Stimulated activated CD4-positive, alpha-beta T cell treated with anti-CD3 and anti-CD28 coated beads, Interleukin-2, amount 100 ng/mL, for 24 hours (primary cell): ENCODE measurements around the gene PMM2.
"Not testable (repeated sequence)": the region's sequence is repeated elsewhere in the genome, so short reads cannot be mapped to it uniquely, and the experiment has no call there.

Source experiments
- DNase-seq, 2 donors: peaks; one replicate each; pipeline ENCODE4 v3.0.0-alpha.2; 2020

Gene PMM2

DNA sequence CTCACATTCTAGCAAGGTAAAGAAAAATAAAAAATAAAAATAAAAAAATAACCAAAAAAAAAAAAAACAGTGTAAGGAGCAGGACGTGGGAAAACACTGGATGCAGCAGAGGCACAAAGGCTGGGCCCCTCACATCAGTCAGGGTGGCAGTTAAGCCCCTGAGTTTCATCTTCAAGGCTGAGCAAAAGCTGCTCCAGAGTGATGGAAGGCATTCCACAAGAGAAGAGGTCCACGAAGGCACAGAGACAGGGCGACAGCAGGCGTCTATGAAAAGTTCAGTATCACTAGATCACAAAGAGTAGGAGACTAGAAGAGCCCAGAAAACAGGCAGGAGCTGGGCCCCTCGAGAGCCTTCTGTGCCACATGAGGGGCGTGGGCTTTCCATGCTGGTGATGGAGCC, 12.2 kb upstream of the PMM2 start:
- no peak for DNase-seq

DNA sequence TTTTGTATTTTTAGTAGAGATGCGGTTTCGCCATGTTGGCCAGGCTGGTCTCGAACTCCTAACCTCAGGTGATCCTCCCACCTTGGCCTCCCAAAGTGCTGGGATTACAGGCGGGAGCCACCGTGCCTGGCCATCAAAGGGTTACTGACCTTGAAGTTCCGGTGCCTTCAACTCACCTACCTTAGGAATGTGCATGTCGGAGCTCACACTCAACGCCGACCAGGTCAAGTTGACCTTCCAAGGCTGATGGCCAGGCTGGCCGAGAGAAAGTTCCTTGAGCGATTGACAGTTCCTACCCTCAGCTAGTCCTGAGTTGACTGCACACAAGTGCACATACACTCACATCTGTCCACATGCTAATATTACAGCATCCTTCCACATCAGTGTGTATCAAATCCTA, 11.3 kb upstream of the PMM2 start:
- DNase-seq, result not testable (repeated sequence)

DNA sequence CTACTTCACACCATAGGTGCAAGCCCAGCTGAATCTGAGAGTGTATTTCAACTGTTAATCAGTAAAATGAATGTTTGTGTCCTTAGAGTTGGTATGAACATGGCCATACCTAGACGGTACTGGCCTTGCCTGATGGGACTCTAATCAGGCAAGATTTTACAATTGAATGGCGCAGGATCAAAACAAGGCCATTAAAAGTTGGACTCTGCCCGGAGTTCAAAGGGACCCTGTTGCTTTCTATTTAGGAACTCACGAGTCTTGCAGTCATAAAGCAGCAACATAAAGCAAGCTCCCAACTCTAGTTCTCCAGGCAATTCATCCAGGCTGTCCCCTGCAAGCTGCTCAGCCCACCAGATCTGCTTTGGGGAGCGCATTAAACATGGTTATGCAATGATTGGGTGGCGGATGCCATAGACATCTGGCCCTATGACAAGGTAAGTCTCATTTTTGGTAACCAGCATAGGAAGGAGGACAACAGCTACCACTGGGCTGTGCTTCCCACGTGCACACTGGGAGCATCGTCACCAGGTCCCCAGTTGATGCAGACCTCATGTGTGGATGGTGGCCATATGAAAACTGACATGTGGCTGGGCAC, 9.0 kb upstream of the PMM2 start:
- DNase-seq, result no peak

DNA sequence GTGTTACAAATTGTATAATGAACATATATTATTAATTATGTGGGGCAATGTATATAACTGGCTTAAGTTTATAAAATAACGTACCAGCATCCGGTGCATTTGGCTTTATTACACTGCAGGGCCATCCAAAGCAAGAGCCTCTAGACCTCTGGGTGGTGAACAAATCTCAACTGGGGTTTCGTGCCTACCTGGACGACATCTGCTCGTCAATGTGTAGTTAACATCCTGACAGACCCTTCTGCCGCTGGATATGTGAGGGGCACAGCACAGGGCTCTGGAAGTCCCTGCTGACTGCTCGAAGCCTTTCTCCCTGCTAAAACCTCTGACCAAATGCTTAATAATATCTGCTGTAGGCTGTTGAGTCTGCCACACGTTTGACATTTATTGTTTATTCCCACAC, 2.5 kb upstream of the PMM2 start:
- DNase-seq, result no peak

DNA sequence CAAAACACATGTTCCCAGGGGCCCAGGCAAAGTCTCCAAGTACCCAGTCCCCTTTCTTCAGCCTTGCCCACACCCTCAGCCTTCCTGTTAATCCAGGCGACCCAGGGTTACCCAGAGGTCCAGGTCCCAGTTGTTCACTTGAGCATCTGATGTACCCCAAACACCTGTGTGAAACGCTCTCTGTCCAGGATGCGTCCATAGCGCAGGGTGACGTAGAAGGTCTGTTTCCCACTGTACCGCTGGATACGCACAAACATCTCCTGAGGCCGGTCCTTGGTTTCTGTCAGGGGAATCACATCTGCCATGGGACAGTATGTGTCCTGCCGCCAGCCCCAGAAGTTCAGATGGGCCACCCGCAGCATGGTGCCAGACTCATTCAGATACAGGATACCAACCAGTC, 1.8 kb upstream of the PMM2 start:
- DNase-seq, result no peak

DNA sequence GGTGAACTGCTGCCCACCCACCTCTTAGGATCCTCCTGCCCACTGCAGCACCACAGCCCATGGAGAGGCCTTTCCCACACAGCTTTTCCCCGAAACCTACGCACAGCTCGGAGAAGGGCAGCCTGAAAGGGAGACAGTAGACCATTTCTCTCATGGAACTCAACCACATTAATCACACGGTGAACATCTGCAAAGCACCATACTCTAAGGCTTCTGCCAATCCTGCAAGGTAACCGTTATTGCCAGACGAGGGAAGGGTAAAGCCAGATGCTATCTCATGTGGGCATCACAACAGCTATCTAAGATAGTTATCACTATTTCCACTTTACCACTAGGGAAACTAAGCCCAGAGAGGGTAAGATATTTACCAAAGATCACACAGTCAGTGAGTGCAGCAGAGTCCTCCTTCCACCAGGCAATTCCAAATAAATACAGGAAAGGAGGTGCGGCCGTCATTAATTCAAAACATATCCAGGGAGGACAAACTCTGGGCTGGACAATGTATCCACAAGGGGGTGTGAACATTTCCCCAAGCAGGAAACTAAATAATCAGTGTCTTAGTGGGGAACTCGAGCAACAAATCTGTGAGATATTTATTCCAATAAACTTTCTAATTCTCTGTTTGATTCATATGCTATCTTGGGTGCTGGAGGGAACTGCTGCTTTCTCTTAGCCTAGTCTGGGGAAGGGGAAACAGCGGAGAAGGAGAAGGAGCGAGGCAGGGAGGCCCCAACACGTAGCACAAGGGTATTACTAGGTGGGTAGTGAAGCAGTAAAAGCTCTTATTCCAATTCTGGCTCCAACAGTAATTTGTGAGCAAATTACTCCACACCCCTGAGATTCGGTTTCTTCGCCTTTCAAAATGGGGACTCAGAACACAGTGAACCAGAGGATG, 923 bp upstream of the PMM2 start:
- DNase-seq, result no peak

DNA sequence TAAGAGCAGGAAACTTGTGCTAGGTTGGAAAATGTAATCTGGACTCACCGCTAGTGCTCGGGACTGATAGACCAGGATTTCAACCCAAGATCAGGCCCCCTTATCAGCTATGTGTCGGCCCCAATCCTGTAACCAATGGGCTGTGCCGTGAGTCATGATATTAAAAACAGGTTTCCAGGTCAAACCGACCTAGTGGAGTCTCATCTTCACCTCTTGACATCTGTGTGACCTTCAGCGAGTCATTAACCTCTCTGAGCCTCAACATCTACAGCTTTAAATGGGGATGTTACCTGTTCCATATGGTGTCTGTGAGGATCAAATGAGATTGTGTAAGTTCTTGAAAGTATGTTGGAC, 512 bp downstream of the PMM2 start:
- DNase-seq, result no peak

DNA sequence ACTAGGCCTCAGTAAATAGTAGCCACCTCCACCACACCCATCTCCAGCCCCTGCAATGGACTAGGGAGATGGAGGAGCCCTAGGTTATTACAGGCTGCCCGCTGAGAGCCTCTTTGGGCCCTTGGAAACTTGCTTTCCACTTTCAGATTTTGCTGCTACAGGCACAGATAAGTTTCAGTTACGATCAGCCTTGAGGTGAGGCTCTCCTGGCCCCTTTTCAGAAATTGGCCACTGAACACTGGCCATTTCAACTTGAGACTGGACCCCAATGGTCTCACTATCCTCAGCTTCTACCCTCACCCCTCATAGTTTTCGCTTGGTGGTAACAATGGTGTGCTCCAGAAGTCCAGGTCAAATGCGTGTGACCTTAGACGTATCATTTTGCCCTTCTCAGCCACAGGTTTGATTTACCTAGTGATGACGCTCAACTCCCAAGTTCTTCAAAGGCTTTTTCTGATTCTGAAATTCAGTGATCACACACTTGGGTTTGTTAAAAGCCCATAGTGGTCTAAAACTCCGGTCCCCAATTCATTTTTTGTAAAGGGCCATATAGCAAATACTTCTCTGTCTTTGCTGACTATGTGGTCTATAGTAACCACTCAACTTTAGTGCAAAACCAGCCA, 1.0 kb downstream of the PMM2 start:
- no peak for DNase-seq

DNA sequence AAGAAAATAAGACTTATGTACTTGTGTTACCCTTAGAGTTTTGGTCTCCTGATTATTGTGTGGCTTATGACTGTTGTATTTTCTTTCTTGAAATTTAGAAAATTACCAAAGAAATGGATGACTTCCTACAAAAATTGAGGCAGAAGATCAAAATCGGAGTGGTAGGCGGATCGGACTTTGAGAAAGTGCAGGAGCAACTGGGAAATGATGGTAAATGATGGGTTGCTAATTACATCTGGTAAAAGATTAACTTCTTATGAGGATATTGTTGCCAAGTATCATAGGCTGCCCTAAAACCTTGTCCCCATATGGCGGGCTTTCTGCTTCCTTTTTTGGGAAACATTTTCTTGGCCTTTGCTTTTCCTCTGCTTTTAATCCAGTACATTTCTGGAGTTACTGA, 4.1 kb downstream of the PMM2 start:
- no peak for DNase-seq

DNA sequence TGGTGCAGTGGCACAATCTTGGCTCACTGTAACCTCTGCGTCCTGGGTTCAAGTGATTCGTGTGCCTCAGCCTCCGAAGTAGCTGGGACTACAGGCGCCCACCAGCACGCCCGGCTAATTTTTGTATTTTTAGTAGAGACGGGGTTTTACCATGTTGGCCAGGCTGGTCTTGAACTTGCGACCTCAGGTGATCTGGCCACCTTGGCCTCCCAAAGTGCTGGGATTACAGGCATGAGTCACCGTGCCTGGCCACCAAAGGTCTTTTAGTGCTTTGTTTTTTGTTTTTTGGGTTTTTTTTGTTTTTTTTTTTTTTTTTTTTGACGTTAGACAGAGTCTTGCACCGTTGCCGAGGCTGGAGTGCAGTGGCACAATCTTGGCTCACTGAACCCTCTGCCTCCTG, 6.1 kb downstream of the PMM2 start:
- DNase-seq, result not testable (repeated sequence)

DNA sequence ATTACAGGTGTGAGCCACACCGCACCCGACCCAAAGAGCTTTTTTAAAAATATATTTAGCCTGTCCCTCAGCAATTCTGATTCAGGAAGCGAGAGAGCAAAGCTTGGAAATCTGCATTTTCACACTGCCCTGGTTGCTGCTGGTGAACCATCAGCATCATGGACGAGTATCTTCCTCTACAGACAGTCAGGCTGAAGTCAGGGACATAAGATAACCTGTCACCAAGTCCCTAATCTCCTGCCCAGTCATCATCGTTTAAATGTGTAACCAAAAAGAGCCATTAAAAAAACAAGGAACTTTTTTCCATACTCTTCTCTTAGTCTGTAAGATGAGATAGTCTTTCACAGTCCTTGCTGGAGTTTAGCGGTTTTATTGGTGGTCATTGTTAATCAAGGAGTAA, 6.7 kb downstream of the PMM2 start:
- DNase-seq, result no peak

DNA sequence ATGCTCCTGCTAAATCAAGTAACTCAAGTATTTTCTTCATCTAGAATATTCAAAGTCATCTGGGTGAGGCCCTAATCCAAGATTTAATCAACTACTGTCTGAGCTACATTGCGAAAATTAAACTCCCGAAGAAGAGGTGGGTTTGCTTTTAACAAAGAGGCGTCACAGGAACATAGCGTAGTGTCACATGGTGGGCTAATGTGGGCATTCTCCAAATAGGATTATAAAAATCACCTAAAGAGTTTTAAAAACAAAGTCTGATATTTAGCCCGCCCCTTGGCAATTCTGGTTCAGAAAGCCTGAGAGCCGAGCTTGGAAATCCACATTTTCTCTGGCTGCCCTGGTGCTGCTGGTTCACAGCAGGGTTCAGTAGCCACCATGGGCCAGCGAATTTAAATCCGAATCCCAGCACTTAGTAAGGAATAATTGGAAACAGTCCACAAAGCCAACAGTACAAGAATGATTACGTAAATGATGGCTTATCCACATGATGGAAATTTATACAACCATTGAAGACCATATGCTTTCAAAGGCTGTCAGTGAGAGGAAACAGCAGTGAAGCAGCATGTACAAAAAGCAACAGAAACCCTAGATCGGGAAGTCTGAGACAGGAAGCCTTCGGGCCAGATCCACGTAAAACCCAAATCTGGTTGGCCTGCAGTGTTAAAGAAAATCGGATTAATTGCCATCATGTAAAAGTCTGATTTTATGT, 8.8 kb downstream of the PMM2 start:
- no peak for DNase-seq

DNA sequence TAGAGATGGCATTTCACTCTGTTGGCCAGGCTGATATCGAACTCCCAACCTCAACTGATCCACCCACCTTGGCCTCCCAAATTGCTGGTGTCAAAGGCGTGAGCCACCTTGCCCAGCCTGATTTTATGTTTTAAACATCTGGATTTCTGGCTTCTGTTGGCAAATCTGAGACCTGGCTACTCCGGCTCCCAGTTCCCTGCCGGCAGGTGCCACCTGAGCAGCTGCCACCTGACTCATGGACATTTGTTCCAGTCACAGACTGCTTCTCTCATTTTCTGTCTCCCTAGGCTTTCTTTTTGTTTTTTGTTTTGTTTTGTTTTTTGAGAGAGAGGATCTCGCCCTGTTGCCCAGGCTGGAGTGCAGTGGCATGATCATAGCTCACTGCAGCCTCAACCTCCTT, 9.6 kb downstream of the PMM2 start:
- no peak for DNase-seq

DNA sequence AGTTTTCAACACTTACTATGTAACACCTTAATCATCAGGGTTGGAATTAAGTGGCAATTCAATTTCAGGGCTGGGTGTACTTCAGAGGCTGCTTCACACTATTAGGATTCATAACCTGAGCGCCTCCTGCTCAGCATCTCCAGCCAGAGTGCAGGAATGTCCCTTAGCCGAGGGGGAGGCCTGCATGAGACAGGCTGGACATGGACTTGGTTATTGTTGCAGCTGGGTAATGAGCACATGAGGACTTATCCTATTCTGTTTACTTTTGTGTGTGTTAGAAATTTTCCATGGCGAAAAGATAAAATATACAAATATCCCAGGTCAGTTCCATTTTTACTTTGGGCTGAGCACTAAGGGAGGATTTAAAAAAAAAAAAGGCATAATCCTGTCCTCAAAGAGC, 10.4 kb downstream of the PMM2 start:
- DNase-seq, result no peak

DNA sequence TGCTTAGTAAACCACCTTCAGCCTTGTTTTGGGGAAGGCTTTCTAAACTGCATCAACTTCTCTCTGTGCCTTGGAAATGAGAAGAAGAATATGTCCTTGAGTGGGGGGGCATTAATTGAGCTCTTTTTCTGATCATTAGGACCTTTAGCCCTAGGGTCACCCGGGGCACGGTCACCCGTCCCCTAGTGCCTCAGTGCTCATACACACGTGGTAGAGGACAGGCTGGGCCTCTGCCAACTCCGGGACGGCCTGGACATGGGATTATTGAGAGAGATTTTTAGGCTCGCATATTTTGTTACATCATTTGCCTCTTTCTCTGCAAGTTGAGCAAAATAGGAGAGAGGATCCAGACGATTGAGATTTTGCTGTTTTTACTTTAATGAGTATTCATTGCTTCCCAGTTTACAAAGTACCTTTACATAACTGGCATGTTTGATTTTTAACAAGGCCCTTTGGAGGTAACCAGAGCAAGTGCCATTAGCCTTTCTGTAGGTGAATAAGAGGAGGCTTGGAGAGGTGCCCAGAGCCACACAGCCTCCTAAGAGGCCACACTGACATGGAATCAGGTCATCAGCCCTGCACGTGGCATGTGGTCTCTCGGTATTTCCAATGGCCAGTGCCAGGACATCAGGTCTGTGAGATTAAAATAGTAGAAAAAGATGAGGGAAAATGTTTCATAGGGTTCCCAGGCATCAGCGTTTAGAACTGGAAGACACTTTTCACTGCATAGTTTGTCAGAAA, 11.1 kb downstream of the PMM2 start:
- no peak for DNase-seq

DNA sequence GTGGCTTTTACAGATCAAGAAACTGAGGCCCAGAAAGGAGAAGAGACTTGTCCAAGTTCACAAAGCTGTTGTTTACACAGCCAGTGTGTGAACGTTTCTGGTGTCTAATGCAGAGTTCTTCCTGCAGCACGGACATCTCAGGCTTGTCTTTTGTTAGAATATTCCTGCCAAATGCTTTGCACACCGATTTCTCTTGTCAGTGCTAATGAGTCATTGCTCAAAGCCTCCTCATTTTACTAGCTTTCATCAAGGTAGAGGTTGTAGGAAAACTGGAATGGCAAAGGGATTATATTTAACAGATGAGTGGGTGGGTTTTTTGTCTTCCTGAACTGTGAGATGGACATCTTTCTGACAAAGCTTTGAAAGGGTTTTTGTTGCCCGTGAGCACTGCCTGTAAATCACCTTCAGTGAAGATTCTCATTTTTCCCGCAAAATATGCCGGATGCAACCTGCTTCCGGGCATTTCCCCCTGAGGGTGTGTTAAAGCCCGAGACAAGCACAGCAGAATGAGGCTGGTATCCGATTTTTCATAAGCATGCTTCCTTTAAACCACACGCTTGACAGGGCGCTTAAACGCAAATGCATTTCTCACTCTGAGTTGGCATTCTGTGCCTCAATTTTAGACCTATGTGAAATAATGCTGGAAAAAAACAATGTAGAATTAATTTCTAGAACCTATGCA, 14.7 kb downstream of the PMM2 start:
- no peak for DNase-seq

DNA sequence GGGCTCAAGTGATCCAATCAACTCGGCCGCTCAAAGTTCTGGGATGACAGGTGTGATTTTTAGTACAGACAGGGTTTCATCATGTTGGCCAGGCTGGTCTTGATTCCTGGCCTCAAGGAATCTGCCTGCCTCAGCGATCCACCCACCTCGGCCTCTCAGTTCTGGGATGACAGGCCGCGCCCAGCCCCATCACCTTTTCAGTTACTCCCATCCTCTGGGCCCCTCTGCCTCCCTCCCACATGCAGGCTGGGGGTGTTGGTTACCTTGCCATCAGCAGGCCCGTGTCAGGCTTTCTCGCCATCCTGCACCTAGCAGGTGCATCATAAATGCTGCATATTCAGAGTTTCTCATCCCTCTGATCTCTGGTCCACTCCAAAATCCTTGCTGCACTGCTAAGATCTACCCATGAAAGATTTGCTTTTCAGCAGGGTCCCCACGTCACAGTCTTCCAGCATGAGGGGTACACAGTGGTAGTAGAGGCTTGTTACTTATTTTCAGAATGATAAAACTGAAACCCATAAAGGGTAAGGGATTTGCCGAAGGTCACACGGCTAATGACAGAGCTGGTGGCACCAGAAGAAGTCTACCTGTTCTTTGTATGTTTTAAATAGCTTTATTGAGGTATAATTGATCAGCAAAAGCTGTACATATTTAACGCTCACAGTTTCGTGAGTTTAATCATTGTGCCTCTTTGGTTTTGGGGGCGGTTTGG, 16.6 kb downstream of the PMM2 start:
- DNase-seq, result no peak

DNA sequence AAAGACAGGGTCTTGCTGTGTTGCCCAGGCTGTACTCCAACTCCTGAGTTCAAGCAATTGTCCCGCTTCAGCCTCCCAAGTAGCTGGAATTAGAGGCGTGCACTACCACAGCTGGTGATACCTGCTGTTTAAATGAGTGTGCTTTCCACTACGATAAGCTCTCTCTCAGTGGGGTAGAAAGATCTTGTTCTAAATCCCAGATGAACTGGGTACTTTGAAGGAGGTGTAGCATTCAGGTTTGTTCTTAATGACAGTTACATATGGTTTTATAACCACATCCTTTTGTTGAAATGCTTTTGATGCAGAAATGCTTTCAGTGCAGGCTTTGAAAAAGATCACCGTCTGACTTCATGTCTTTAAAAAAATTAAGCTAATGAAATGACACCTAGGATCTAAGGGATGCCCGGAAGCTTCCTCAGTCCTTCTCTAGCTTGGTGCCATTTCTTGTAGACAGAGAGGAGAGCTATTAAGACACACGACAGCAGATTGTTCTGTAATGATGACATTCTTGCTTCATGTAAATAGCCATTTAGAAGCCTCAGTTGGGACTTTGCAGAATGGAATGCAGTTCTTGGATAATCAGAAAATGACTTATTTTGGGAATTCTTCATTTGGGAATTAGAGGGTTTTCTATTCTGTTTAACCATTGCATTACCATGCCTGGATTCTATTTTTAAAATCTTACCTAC, 19.5 kb downstream of the PMM2 start:
- no peak for DNase-seq

DNA sequence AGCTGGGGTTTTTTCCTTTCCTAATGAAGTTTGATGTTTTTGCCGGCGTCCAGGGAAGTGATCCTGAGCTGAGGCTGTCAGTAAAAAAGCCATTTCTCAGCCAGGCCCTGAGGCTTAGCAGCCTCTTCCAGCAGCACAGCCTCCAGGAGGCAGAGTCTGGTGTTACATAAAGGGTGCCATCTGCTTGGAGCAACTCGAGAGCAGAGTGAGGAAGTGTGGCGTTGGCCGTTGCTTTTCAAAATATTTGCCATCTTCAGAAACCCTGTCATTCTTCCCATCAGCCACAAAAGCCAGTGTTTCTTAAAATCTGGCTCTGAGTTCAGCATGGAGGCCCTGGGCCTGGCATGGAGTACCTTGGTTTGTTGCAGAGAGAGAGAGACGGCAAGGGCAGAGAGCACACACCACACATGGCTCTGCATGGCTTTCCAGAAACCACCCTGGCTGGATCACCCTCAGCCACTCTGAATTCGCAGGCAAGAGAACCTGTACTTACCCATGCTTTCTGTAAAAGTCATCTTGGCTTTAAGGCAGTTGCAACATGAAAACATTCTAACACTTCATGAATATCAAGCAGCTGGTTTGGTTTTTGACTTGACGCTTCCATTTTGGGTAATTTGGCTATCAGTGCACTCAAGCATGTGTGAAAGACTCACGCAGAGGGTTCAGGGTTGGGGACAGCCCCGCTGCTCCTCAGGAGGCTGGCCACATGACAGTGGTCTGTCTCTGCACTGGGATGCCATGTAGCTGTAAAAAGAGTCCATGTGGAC, 21.0 kb downstream of the PMM2 start:
- DNase-seq, result no peak

DNA sequence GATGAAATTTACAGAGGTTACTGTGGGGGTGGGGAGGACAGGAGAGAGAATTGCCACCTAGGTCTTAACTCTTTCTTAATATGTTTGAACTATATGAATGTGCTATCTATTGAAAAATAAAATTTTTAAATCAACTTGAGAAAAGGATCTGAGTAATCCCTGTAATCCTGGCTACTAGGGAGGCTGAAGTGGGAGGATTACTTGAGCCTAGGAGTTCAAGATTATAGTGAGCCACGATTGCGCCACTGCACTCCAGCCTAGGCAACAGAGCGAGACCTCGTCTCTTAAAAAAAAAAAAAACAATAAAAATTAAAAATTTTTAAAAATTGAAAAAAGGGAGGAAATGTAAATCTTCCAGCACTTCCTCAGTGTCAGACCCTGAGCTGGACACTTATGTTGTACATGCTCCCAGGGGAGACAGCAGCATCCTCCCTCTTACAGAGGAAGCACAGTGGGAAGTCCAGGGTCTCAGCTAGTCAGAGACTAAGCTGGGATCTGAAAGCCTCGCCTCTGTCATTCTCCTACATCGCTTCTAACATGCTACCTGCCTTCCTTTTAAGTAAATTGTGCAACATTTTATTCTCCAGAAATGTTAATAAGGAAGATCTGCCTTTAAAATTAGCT, 21.9 kb downstream of the PMM2 start:
- DNase-seq, result no peak
